HL-60/S4 treated with retinoic acid at 250 ng/mL for 4 days and 3 days (cell line): Measurements from ENCODE around the gene MYZAP.
"Not testable (repeated sequence)": the region's sequence is repeated elsewhere in the genome, so short reads cannot be mapped to it uniquely, and the experiment has no call there.

Source experiments
- in situ Hi-C: fragments of 300-500 bp; cut with MboI; formaldehyde crosslinking; loops from 2 replicates; pipeline ENCODE4 v1.7.0; 2022; ENCODE audit warnings: low sequenced_read_pairs

MYZAP gene

GRCh38 chr15:57615951-57616496, 24.3 kb downstream of the MYZAP start:
- in situ Hi-C loops: not testable (repeated sequence)

- in situ Hi-C loops: no loop called here
Measured at GRCh38 chr15:57618325-57618724, 26.6 kb downstream of the MYZAP start.

GRCh38 chr15:57619746-57620145, 28.0 kb downstream of the MYZAP start:
- in situ Hi-C loops: no loop called here

- in situ Hi-C loops: no loop called here
Measured at GRCh38 chr15:57624730-57625129, 33.0 kb downstream of the MYZAP start.

- in situ Hi-C loops: no loop called here
Measured at GRCh38 chr15:57625703-57626448, 34.2 kb downstream of the MYZAP start.

- in situ Hi-C loops: no loop called here
Measured at GRCh38 chr15:57626713-57627440, 35.2 kb downstream of the MYZAP start.

GRCh38 chr15:57631386-57632110, 39.8 kb downstream of the MYZAP start:
- in situ Hi-C loops: no loop called here

- in situ Hi-C loops: no loop called here
Measured at GRCh38 chr15:57634290-57634689, 42.6 kb downstream of the MYZAP start.

- in situ Hi-C loops: no loop called here
Measured at GRCh38 chr15:57635300-57635909, 43.7 kb downstream of the MYZAP start.

GRCh38 chr15:57637846-57638245, 46.1 kb downstream of the MYZAP start:
- in situ Hi-C loops: no loop called here

GRCh38 chr15:57639306-57639705, 47.6 kb downstream of the MYZAP start:
- in situ Hi-C loops: no loop called here

GRCh38 chr15:57640930-57641682, 49.4 kb downstream of the MYZAP start:
- in situ Hi-C loops: no loop called here

GRCh38 chr15:57643826-57644225, 52.1 kb downstream of the MYZAP start:
- in situ Hi-C loops: no loop called here

- in situ Hi-C loops: no loop called here
Measured at GRCh38 chr15:57646087-57646486, 54.4 kb downstream of the MYZAP start.

GRCh38 chr15:57647071-57647790, 55.5 kb downstream of the MYZAP start:
- in situ Hi-C loops: no loop called here

- in situ Hi-C loops: no loop called here
Measured at GRCh38 chr15:57647791-57648130, 56.1 kb downstream of the MYZAP start.

GRCh38 chr15:57649138-57649537, 57.4 kb downstream of the MYZAP start:
- in situ Hi-C loops: no loop called here

GRCh38 chr15:57651445-57651844, 59.7 kb downstream of the MYZAP start:
- in situ Hi-C loops: no loop called here

GRCh38 chr15:57652481-57652880, 60.8 kb downstream of the MYZAP start:
- in situ Hi-C loops: no loop called here
